Muscle layer of duodenum (tissue), 2 donors: Measurements from ENCODE around the gene NPTN.
A peak's percentile ranks its signal among the peaks of the same experiment; 100 is the strongest.
"Not testable (repeated sequence)": the region's sequence is repeated elsewhere in the genome, so short reads cannot be mapped to it uniquely, and the experiment has no call there.

Experiments used
- H3K27ac ChIP-seq: one replicate; pipeline ENCODE4 v1.7.0; 2013; ENCODE audit warnings: mild to moderate bottlenecking, low read length
- H3K27me3 ChIP-seq: one replicate; pipeline ENCODE4 v1.7.0; 2013; ENCODE audit warnings: low read depth, mild to moderate bottlenecking, control low read depth, low read length
- H3K36me3 ChIP-seq, 2 donors: one replicate each; pipeline ENCODE4 v1.7.0; 2013; ENCODE audit warnings: low read length in 2 of 2, control low read depth in 1 of 2, mild to moderate bottlenecking in 1 of 2; ENCODE audit not compliant: insufficient read depth in 2 of 2, control insufficient read depth in 1 of 2
- H3K4me1 ChIP-seq, 2 donors: one replicate each; pipeline ENCODE4 v1.7.0; 2013; ENCODE audit warnings: low read length in 2 of 2, mild to moderate bottlenecking in 2 of 2, control low read depth in 1 of 2, moderate library complexity in 1 of 2; ENCODE audit not compliant: insufficient read depth in 2 of 2, control insufficient read depth in 1 of 2
- H3K4me3 ChIP-seq, 2 donors: one replicate each; pipeline ENCODE4 v1.7.0; 2013; ENCODE audit warnings: low read length in 2 of 2, low read depth in 1 of 2, mild to moderate bottlenecking in 1 of 2
- H3K9me3 ChIP-seq, 2 donors: one replicate each; pipeline ENCODE4 v1.7.0; 2013; ENCODE audit warnings: low read length in 2 of 2, control low read depth in 1 of 2, mild to moderate bottlenecking in 1 of 2; ENCODE audit not compliant: control insufficient read depth in 1 of 2
- donor health status: healthy.

The NPTN gene

DNA sequence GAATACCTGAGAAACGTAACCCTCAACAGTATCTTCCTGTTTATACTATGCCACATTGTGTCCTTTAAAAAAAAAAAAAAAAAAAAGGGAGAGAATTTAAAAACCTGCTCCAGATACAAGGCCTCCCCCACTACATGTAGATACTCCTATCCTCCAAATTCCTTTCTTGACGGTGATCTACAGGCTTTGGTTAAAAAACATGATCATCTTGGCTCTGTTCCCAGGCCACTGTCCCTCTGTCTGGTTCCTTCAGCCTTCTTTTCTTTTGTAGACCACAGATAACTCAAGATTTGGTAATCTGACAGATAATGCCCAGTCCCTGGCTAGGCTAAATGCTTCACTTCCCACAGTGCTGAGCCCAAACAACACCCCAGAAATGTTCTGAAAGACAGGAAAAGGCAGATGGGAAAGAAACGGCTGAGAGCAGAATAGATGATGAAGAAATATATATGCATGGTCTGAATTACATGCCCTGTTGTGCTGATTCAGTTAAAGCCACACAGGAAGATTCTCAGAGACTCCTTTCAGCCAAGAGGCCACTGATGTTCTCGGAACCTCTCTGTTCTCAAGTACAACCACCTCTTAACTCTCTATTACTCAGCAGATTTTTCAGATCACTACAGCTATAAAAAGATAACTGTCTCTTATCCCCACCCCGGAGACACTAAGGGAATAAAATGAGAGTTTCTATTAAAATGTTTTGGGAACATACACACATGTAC, 48.3 kb downstream of the NPTN start:
- no peaks in the 10 kb centered on the region for H3K9me3 ChIP-seq
- H3K4me3 ChIP-seq, result no peak overlapping the region
- H3K27ac ChIP-seq, result no peak overlapping the region
- H3K27me3 ChIP-seq, result no peaks in the 10 kb centered on the region
- H3K4me1 ChIP-seq, result no peaks in the 10 kb centered on the region
- peaks cover 57 to 62% of the 10 kb centered on the region in 2 donors for H3K36me3 ChIP-seq

- Histone ChIP-seq H3K36me3 (peaks cover 53 to 56% of the 10 kb centered on the region in 2 donors), H3K27ac (no peak overlapping the region)
Measured at GRCh38 chr15:73583544-73583943, 49.6 kb downstream of the NPTN start.

GRCh38 chr15:73582851-73583379, 50.3 kb downstream of the NPTN start:
- Histone ChIP-seq H3K9me3 (no peaks in the 10 kb centered on the region), H3K4me1 (no peaks in the 10 kb centered on the region), H3K4me3 (no peak overlapping the region), H3K27ac (no peak overlapping the region), H3K36me3 (peaks cover 51 to 55% of the 10 kb centered on the region in 2 donors), H3K27me3 (no peaks in the 10 kb centered on the region)

More at GRCh38 chr15:73583544-73583943, 49.6 kb downstream of the NPTN start:
- Histone ChIP-seq H3K27me3 (no peaks in the 10 kb centered on the region), H3K4me1 (no peaks in the 10 kb centered on the region), H3K9me3 (no peaks in the 10 kb centered on the region), H3K4me3 (no peak overlapping the region)

DNA sequence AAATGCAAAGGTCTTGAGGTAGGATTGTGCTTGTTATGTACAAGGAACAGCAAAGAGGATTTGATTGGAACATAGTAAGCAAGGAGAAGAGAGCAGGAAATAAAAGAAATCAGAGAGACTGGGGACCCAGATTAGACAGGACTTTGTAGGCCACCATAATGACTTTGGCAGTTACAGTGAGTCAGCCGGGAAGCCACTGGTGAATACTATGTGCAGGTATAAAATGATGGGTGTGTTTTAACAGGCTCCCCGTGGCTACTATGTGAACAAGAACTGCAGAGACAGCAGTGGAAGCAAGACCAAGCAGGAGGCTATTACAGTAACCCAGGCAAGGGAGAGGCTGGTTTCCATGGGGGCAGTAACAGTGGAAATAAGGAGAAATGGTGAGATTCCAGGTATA, 55.2 kb downstream of the NPTN start:
- no peak overlapping the region for H3K27ac ChIP-seq
- no peaks in the 10 kb centered on the region for H3K27me3 ChIP-seq
- no peaks in the 10 kb centered on the region for H3K9me3 ChIP-seq
- no peak overlapping the region for H3K4me3 ChIP-seq
- peaks cover 0 to 11% of the 10 kb centered on the region in 2 donors for H3K4me1 ChIP-seq
- H3K36me3 ChIP-seq, result peaks cover 27 to 62% of the 10 kb centered on the region in 2 donors

GRCh38 chr15:73577593-73577992, 55.6 kb downstream of the NPTN start:
- H3K27ac ChIP-seq, result not testable (repeated sequence)
- H3K36me3 ChIP-seq, result peaks cover 27 to 66% of the 10 kb centered on the region in 2 donors

GRCh38 chr15:73575636-73576247, 57.4 kb downstream of the NPTN start:
- H3K36me3 ChIP-seq, result peaks cover 38 to 60% of the 10 kb centered on the region in 2 donors
- no peak overlapping the region for H3K27ac ChIP-seq
- peaks cover 0 to 11% of the 10 kb centered on the region in 2 donors for H3K4me1 ChIP-seq
- H3K27me3 ChIP-seq, result no peaks in the 10 kb centered on the region
- no peak overlapping the region for H3K4me3 ChIP-seq
- H3K9me3 ChIP-seq, result no peaks in the 10 kb centered on the region

More at GRCh38 chr15:73577593-73577992, 55.6 kb downstream of the NPTN start:
- not testable (repeated sequence) for H3K27me3 ChIP-seq, H3K9me3 ChIP-seq, H3K4me3 ChIP-seq
- H3K4me1 ChIP-seq, result peaks cover 0 to 11% of the 10 kb centered on the region in 2 donors

DNA sequence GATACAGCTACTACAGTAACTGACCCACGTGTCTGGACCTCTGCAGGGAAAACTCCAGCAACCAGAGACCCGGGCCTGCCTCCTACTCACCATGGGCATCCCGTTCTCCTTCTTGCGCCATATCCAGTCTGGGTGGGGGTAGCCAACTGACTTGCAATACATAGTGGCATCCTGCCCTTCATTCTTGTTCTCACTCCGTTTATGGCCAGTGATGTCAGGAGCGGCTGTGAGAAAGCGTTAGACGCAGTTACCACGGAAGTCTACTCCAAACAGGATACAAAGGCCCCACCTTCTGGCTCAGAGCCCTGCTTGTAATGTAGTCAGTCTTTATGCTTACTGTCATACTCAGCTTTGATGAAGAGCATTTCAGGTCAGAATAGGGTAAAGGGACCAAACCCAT, 59.6 kb downstream of the NPTN start:
- Histone ChIP-seq H3K27ac (peak overlapping the region; percentile 70), H3K4me3 (no peak overlapping the region), H3K9me3 (no peaks in the 10 kb centered on the region), H3K36me3 (peaks cover 53 to 73% of the 10 kb centered on the region in 2 donors), H3K27me3 (no peaks in the 10 kb centered on the region), H3K4me1 (peaks cover 0 to 11% of the 10 kb centered on the region in 2 donors)

- Histone ChIP-seq H3K36me3 (peaks cover 56 to 78% of the 10 kb centered on the region in 2 donors), H3K4me1 (peaks cover 0 to 11% of the 10 kb centered on the region in 2 donors), H3K27ac (peak overlapping the region; percentile 70)
Measured at GRCh38 chr15:73573037-73573436, 60.2 kb downstream of the NPTN start.

DNA sequence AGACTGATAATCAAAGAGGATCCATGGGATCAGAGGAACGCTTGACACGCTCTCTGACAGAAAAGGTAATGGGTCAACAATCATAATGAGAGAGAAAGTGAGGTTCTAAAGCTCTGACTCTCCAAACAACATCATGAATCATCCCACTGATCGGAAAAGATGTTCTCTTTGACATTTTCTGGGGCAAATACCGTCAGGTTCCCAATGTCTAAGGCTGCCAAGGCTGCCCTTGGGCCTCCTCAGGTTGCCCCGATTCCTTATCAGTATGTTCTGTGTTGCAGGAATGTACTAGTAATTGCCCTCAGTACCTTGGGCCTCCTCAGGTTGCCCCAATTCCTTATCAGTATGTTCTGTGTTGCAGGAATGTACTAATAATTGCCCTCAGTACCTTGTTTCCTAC, 60.9 kb downstream of the NPTN start:
- Histone ChIP-seq H3K4me3 (no peak overlapping the region), H3K27me3 (no peaks in the 10 kb centered on the region), H3K9me3 (no peaks in the 10 kb centered on the region), H3K4me1 (peaks cover 0 to 11% of the 10 kb centered on the region in 2 donors), H3K36me3 (peaks cover 63 to 78% of the 10 kb centered on the region in 2 donors), H3K27ac (no peak overlapping the region)

More at GRCh38 chr15:73573037-73573436, 60.2 kb downstream of the NPTN start:
- no peaks in the 10 kb centered on the region for H3K27me3 ChIP-seq
- H3K4me3 ChIP-seq, result no peak overlapping the region
- H3K9me3 ChIP-seq, result no peaks in the 10 kb centered on the region

DNA sequence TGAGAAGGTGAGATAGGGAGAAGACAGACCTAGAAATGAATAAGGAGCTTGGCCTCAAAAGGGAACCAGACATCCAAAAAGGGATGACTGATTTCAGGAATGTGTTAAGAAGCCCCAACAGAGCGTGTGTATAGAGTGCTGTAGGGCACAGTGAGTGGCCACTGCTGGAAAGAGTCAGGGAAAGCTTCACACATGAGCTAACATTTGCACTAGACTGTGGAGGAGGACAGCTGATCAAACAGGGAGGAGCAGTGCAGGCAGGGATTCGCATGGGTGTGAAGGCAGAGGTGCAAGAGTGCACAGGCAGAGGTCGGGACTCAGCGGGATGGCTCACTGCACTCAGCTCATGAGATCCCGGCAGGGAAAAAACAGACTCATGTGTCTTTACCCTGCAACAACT, 61.8 kb downstream of the NPTN start:
- Histone ChIP-seq H3K9me3 (no peaks in the 10 kb centered on the region), H3K4me1 (peaks cover 0 to 15% of the 10 kb centered on the region in 2 donors), H3K4me3 (no peak overlapping the region), H3K36me3 (peaks cover 63 to 73% of the 10 kb centered on the region in 2 donors), H3K27me3 (no peaks in the 10 kb centered on the region), H3K27ac (no peak overlapping the region)

- no peak overlapping the region for H3K4me3 ChIP-seq
- peaks cover 0 to 21% of the 10 kb centered on the region in 2 donors for H3K4me1 ChIP-seq
- no peaks in the 10 kb centered on the region for H3K9me3 ChIP-seq
- no peaks in the 10 kb centered on the region for H3K27me3 ChIP-seq
- no peak overlapping the region for H3K27ac ChIP-seq
- peaks cover 57 to 65% of the 10 kb centered on the region in 2 donors for H3K36me3 ChIP-seq
Measured at GRCh38 chr15:73570355-73571032, 62.7 kb downstream of the NPTN start.
